ENCODE results near the gene GGA3.
A peak's percentile ranks its signal among the peaks of the same experiment; 100 is the strongest.
"Not testable (repeated sequence)": the region's sequence is repeated elsewhere in the genome, so short reads cannot be mapped to it uniquely, and the experiment has no call there.

GGA3 gene

GRCh38 chr17:75208161-75208560, 53.2 kb downstream of the GGA3 start:
- no peak overlapping the region for H3K4me3 ChIP-seq (replicated peaks; ENCODE audit: low read depth, low read length)
- TF ChIP-seq CTCF (IDR thresholded peaks at IDR 0.05; ENCODE audit: low read length, missing control alignments), result no peak
- no peak for DNase-seq (ENCODE audit: low read depth)

- no peak for DNase-seq (ENCODE audit: low read depth)
- no peak overlapping the region for H3K4me3 ChIP-seq (replicated peaks; ENCODE audit: low read depth, low read length)
- TF ChIP-seq CTCF (IDR thresholded peaks at IDR 0.05; ENCODE audit: low read length, missing control alignments), result no peak
Observed at GRCh38 chr17:75207760-75208159, 53.6 kb downstream of the GGA3 start.

DNA sequence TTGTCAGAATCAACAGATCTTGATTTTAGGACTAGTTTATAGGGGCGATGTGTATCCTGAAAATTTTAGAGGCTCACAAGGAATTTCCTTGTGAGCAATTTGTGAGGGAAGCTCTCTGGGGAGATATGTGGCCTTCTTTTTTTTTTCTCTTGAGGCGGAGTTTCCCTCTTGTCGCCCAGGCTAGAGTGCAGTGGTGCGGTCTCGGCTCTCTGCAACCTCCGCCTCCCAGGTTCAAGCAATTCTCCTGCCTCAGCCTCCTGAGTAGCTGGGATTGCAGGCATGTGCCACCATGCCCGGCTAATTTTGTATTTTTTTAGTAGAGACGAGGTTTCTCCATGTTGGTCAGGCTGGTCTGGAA, 54.4 kb downstream of the GGA3 start:
- DNase-seq (ENCODE audit: low read depth); H3K4me3 ChIP-seq (replicated peaks; ENCODE audit: low read depth, low read length): not testable (repeated sequence)

DNA sequence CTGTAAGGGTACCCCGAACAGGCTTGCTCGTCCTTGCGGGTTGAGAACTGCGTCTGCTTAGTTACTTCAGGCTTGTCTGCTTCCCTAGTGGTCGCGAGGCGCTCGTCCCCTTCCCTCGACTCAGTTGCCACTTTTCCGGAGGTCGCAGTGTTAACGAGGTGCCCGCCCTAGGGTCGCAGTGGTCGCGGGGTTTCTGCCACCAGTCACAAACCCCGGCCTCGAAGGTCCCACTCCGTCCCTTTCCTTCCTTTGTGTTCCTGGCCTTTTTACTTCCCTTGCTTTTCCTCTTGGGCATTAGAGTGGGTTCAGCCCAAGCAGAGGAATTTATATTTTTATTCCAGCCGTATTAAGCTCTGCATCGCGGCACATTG, 55.6 kb downstream of the GGA3 start:
- no peak for TF ChIP-seq CTCF (IDR thresholded peaks at IDR 0.05; ENCODE audit: low read length, missing control alignments)
- H3K4me3 ChIP-seq (replicated peaks; ENCODE audit: low read depth, low read length), result peak overlapping the region; percentile 84
- no peak for DNase-seq (ENCODE audit: low read depth)

GRCh38 chr17:75205037-75205792, 56.2 kb downstream of the GGA3 start, which contains the start of gene NUP85:
TSS of gene NUP85 (plus strand) at chr17:75205679. CDS start at chr17:75205762, 83 bp downstream.
- peak; percentile 93 for DNase-seq (ENCODE audit: low read depth)
- TF ChIP-seq CTCF (IDR thresholded peaks at IDR 0.05; ENCODE audit: low read length, missing control alignments), result no peak
- peak within 1 kb of the TSS; percentile 84 for H3K4me3 ChIP-seq (replicated peaks; ENCODE audit: low read depth, low read length)

- no peak for DNase-seq (ENCODE audit: low read depth)
- no peak overlapping the region for H3K4me3 ChIP-seq (replicated peaks; ENCODE audit: low read depth, low read length)
- no peak for TF ChIP-seq CTCF (IDR thresholded peaks at IDR 0.05; ENCODE audit: low read length, missing control alignments)
Observed at GRCh38 chr17:75199886-75200618, 61.4 kb downstream of the GGA3 start.

DNA sequence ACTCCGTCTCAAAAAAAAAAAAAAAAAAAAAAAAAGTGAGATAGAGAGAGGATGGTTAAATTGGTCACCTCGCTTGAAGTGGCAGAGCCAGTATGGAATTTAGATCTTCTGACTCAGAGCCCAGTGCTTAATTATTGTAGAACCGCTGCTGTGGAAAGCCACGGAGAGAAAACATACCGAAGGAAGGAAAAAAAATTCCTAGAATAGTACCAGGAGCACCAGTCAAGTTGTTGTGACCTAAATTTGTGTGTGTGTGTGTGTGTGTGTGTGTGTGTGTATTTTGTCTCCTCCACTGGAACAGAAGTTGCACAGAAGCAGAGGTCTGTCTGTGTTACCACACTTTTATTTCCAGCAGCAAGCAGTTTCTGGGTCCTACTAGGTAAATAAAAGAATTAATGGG, 66.5 kb downstream of the GGA3 start:
- no peak overlapping the region for H3K4me3 ChIP-seq (replicated peaks; ENCODE audit: low read depth, low read length)
- DNase-seq (ENCODE audit: low read depth), result no peak
- no peak for TF ChIP-seq CTCF (IDR thresholded peaks at IDR 0.05; ENCODE audit: low read length, missing control alignments)

All from fibroblast of pulmonary artery (primary cell).